NCI-H748 treated with DMSO at 0.1 percent for 48 hours (cell line): Measurements from ENCODE around the gene KRTAP6-3.

ENCODE experiments used
- DNase-seq: peaks from one replicate; lab custom pipeline; 2025; lab: John Stamatoyannopoulos, UW

KRTAP6-3 gene, protein sequence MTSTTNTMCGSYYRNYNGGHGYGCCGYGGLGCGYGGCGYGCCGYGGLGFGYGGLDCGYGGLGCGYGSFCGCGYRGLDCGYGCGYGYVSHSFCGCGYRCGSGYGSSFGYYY

GRCh38 chr21:30592140-30592539, at the start of gene KRTAP6-3:
Gene KRTAP6-3, plus strand, starts transcription at chr21:30592440. Its CDS starts 6 bp downstream, at chr21:30592446.
- DNase-seq, result no peak

- DNase-seq, result no peak
Observed at GRCh38 chr21:30552782-30553181, 39.5 kb upstream of the KRTAP6-3 start.

DNA sequence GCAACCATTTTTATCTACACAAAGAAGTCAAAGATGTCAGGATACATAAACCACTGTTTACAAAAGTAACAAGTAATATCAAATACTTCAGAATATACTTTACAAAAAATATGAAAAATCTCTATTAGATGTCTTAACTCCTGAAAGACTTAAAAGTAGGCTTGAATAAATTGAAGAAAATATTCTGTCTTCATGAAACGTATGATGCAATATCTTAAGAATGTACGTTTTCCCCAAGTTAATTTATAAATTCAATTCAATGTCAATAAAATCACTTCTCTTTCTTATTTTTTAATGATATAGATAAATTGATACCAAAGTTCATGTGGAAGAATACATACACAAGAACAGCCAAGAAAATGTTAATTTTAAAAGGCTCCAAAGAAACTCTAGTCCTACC, 37.1 kb upstream of the KRTAP6-3 start:
- no peak for DNase-seq

- no peak for DNase-seq
Observed at GRCh38 chr21:30561264-30561895, 30.9 kb upstream of the KRTAP6-3 start, which contains the start of gene KRTAP19-7. Gene KRTAP19-7, minus strand, starts transcription at chr21:30561314. Its CDS starts 25 bp downstream, at chr21:30561289.

DNA sequence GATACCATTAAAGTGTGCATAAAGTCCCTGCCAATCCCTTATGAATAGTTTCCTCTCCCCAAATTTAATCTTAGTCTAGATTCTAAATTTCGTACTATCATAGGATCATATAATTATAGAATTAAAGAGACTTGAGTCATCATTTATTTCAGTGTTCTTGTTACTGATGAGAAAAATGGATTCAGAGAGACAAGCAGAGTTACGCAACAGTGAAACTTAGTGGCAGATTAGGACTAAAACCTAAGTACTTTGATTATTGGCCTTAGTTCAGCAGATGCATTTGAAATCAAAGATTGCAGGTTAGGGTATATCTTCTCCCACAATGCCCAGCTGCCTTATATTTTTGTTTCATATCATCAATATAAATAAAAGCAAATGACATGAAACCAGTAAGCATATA, 30.3 kb upstream of the KRTAP6-3 start:
- DNase-seq, result no peak

DNA sequence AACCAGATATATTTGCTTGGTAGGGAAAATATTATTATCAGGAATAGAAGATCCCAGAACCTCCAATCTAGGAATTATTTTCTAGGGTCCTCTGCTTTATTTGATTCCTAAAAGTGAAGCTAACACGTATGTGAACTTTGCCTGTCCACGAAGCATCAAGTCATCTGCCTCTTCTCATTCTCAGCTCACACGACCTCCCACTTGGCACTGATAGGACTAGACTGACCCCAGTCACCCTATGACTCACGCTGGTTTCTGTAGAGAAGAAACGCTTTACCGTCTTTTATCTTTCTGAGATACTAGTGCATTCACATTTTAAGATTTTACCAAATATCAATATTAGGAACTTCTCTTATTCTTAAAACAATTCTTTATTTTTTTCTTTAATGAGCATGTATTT, 29.2 kb upstream of the KRTAP6-3 start:
- no peak for DNase-seq

DNA sequence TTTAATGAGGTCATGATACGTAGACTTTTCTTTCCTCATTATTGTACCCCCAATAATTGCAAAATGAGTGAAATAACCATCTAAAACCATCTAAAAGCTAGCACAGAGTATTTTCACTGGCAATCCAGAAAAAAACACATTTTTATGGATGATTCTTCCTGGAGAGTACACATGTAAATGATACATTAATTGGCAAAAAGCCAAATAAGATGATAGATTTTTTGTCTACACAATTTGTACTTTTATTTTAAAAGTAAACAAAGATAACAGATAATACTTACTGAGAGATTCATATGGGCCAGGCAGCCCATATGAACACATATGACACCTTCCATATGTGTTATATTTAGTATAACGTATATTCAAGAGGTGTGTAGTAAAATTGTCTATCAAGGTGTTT, 28.6 kb upstream of the KRTAP6-3 start:
- no peak for DNase-seq

- DNase-seq, result no peak
Observed at GRCh38 chr21:30567617-30568016, 24.6 kb upstream of the KRTAP6-3 start.

GRCh38 chr21:30577766-30578165, 14.5 kb upstream of the KRTAP6-3 start:
- DNase-seq, result no peak

DNA sequence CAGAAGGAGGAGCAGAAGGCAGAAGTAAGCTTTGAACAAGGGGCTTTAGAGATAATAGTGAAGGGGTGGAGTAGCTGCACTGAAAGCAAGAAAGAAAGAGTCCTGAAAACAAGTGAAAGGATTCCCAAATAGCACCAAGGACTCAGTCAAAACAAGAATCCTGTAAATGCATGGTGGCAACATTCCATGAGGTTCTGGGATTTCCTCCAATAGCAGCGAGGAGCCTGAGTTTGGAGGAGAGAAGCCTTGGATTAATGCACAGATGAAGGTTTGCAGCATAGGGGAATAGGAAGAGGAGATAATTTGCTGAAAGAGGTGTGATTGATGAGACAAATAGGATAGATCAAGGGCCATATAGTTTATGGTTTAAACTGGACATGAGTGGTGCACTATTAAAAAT, 12.9 kb upstream of the KRTAP6-3 start:
- DNase-seq, result no peak

DNA sequence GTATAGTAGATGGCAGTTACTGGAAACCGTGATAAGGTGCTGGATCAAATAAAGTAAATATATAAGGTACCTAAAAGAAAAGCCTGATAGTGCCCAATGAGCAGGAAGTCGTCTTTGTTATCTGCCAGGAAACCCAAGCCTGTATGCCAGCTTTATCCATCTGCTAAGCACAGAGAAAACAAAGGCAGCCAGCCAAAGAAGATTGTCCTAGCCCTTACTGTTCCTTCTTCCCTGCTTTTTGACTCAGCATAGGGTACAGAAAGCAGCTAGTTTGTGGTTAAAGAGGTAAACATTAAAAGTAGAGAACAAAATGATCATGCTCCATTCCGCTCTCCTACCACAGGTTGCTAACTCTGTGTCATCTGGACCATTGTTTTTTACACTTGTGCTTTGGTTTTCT, 12.1 kb upstream of the KRTAP6-3 start:
- DNase-seq, result no peak

DNA sequence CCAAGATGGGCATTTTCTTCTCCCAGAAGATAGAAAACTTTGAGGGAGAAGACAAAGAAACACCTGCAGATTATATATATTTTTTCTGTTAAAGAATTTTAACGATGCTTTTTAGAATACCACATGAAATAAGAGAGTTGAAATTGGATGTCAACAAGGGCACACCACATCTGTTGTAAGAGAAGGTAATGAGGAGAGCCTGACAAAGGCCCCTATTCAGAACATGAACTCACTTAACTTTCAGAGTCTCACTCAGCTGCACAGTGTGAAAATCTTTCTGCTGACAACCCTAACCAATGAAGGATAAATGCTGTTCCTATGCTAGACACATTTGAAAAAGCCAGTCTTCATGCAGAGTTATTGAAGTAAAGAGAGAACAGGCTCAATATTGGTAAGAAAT, 9.4 kb upstream of the KRTAP6-3 start:
- no peak for DNase-seq

- no peak for DNase-seq
Observed at GRCh38 chr21:30590297-30590696, 1.9 kb upstream of the KRTAP6-3 start, which contains the start of gene KRTAP22-2. Gene KRTAP22-2, minus strand, starts transcription at chr21:30590397.

DNA sequence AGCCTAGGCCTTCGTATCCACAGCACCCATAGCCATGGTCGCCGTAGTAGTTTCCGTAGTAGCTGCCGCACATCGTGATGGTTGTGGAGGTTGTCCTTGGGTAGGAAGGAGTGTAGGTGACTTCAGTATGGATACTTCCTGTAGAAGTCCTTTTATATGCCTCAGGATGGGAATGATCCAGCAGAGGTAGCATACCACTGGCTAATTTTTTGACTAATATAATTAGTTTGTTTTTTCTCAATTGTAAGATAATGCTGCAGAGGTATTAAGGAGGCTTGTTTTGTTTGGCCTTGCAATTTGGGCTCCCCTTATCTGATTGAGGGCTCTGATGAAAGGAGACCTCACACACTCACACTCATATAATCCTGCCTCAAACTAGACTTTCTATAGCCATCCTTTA, 6.6 kb downstream of the KRTAP6-3 start, which contains the start of gene KRTAP6-2:
Gene KRTAP6-2 (minus strand): TSS at position 101 of the 400 bp plus-strand sequence. CDS start 28 bp downstream, at position 73.
- no peak for DNase-seq

GRCh38 chr21:30600787-30601186, 8.5 kb downstream of the KRTAP6-3 start, which contains the start of gene KRTAP22-1:
Gene KRTAP22-1, plus strand, starts transcription at chr21:30601087.
- no peak for DNase-seq

DNA sequence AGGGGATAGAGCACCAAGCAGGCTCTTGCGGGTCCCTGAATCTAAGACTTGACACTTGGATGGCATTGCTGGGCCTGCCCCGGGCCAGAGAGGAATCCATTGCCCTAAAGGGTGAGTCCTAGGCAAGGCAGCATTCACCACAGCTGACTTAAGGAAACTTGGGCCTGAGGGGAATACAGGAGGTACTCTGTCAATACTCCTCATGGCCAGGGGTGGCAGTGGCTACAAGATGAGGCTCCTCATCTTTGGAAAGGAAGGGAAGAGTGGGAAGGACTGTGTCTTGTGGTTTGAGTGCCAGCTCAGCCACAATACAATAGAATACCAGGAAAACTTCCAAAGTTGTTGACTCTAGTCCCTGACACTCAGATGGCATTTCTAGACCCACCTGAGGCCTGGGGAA, 13.7 kb downstream of the KRTAP6-3 start:
- DNase-seq, result no peak

GRCh38 chr21:30612132-30612531, 19.9 kb downstream of the KRTAP6-3 start:
- no peak for DNase-seq

DNA sequence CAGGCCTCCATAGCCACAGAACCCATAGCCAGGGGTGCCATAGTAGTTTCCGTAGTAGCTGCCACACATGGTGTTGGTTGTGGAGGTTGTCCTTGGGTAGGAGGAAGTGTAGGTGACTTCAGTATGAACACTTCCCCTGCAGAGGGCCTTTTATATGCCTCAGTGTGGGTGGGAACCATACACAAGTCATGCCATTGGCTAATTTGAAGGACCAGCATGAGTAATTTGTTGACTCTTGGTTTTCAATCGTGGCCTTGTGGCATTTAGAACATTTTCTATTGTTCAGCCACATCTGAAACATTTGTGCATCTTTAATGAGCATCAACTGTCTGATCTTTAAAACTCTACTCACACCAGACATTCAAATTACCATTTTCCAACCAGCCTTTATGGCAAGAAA, 21.6 kb downstream of the KRTAP6-3 start, which contains the start of gene KRTAP6-1:
Gene KRTAP6-1 (minus strand): TSS at position 95 of the 400 bp plus-strand sequence. CDS start 26 bp downstream, at position 69.
- no peak for DNase-seq

DNA sequence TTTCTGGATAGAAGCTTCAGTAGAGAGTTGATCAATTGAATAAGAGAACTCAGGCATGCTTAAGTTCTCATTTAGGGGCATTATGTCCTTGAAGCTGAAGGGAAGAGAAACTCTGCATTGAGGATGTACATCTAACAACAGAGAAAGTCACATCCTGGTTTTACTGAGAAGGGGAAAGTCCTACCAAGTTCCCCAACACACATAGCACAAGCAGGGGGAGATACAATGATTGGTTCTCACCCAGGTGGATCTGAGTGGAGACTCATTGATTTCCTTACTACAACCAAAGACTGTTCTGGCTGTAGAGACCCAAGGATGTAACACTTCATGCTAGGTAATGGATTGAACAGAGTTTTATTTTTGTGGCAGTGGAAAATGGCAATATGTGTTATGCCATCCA, 23.0 kb downstream of the KRTAP6-3 start:
- DNase-seq, result no peak

DNA sequence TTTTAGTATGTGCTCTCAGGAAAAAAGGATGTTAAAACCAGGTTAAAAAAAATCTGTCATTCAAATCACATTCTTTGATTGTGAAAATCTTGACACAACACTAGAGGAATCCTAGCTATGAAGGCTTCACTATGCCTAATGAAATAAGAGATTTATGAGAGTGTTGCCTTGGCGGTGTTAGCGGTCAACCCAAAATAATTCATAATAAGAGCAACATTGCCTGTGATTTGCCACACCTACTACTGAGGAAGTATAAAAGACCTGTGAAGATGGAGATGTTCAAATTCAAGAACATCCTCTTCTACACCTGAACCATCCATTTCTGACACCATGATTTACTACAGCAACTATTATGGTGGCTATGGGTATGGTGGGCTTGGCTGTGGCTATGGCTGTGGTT, 23.9 kb downstream of the KRTAP6-3 start, which contains the start of gene KRTAP20-1:
Gene KRTAP20-1 (plus strand): TSS at position 301 of the 400 bp plus-strand sequence. CDS start 30 bp downstream, at position 331.
- DNase-seq, result no peak

- DNase-seq, result no peak
Observed at GRCh38 chr21:30620080-30620479, 27.8 kb downstream of the KRTAP6-3 start.

- no peak for DNase-seq
Observed at GRCh38 chr21:30620522-30620921, 28.3 kb downstream of the KRTAP6-3 start, which contains the start of gene KRTAP20-4. Gene KRTAP20-4, plus strand, starts transcription at chr21:30620627.

DNA sequence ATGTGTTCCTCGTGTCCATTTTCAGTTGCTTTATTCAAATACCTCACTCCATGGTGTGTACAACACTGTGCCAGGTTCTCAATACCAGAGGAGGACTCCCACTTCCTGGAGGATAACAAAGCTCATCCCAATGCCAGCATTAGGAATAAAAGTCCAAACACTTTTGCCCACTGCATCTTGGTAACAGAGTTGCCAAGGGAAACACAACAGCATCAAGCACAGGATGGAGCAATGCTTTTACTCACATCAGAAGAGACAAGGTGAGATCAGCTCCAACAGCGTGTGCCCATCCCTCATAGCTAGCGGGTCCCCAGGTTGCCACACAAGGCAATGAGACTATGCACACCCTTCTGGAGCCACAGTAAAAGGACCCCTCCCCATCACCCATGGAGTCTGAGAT, 31.1 kb downstream of the KRTAP6-3 start:
- no peak for DNase-seq
